Measurements from ENCODE around the gene IGHMBP2. TPM values are rescaled to one million over a fixed set of nuclear protein-coding genes. Genes with fewer than 3 reads are reported as not detected.

Gene IGHMBP2
- total and polyA plus RNA-seq, 7 donors: 5.4 to 41.3 (median 15.7) TPM

DNA sequence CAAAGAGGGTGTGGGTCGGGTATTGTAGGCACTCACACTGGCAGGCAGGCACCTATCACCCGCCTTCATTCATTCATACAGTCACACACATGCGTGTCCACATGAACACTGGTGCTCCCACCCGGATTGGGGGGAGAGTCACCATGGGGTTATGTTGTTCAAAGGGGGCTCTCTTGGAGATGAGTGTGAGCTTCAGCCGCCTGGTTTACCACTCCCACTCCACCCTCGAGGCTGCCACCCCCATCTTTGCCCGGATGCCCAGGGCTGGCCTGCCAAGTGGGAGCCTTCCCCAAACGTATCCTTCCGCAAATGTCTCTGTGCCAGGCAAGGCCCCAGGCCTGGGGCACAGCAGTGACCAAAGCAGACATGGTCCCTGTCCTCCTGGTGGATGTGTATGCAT is 54.5 kb downstream of the IGHMBP2 start:
- intact Hi-C loops (cut with DNase I): no loop called here
- no peak overlapping the region for H3K4me3 ChIP-seq
- H3K27ac ChIP-seq: peak overlapping the region in 2 of 4 donors; percentile 85 to 88
- H3K27me3 ChIP-seq: no peaks in the 10 kb centered on the region
- H3K9me3 ChIP-seq: peaks cover 0 to 3% (median 0%) of the 10 kb centered on the region in 4 donors
- 92 to 97% methylated on average over 9 of the region's 9 CpGs for WGBS, 2 donors
- TF ChIP-seq, protein P1, sequence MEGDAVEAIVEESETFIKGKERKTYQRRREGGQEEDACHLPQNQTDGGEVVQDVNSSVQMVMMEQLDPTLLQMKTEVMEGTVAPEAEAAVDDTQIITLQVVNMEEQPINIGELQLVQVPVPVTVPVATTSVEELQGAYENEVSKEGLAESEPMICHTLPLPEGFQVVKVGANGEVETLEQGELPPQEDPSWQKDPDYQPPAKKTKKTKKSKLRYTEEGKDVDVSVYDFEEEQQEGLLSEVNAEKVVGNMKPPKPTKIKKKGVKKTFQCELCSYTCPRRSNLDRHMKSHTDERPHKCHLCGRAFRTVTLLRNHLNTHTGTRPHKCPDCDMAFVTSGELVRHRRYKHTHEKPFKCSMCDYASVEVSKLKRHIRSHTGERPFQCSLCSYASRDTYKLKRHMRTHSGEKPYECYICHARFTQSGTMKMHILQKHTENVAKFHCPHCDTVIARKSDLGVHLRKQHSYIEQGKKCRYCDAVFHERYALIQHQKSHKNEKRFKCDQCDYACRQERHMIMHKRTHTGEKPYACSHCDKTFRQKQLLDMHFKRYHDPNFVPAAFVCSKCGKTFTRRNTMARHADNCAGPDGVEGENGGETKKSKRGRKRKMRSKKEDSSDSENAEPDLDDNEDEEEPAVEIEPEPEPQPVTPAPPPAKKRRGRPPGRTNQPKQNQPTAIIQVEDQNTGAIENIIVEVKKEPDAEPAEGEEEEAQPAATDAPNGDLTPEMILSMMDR (IDR thresholded peaks at IDR 0.05): no peak
- TF ChIP-seq POLR2A (IDR thresholded peaks at IDR 0.05) (no peak), POLR2AphosphoS5 (IDR thresholded peaks at IDR 0.05) (no peak), EP300 (IDR thresholded peaks at IDR 0.05) (no peak)
- H3K4me1 ChIP-seq: peaks cover 2 to 29% (median 26%) of the 10 kb centered on the region in 4 donors
- H3K36me3 ChIP-seq: no peaks in the 10 kb centered on the region
- no peak for DNase-seq

DNA sequence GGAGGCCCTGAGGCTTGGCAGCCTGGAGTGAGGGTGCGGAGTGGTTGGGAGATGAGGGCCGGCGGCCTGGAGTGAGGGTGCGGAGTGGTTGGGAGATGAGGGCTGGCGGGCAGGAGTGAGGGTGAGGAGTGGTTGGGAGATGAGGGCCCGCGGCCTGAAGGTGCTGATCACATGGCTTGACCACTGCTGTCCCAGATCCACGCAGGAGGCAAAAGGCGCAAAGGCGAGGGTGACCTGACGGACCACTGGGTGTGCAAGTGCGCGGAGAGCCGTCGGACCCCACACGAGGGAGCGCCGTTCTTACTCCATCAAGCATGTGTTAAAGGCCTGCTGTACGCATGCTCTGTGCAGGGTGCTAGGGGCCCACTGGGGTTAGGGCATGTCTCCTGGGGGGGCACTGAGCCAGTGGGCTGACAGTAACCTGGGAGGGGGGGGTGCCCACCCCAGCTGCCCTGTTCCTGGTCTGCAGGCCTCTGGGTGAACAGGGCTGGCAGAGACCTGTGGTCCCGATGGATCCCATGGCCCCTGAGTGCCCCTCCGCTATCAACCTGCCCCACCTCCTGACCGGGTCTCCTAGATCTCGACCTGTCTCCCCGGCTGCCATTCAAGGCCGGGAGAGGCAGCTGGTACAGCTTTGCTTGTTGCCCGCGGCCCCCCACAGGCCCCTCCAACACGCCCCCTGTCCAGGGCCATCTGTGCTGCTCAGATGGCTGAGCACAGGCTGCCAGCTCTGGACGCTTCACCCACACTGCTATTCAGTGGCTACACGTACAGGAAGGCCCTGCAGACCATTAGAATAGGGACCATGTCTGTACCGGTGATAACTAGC is 56.0 kb downstream of the IGHMBP2 start:
- TF ChIP-seq, protein P1 (IDR thresholded peaks at IDR 0.05): no peak
- TF ChIP-seq POLR2A (IDR thresholded peaks at IDR 0.05): no peak
- no peak for TF ChIP-seq EP300 (IDR thresholded peaks at IDR 0.05)
- intact Hi-C loops (cut with DNase I): no loop called here
- Histone ChIP-seq H3K9me3 (peaks cover 0 to 3% (median 0%) of the 10 kb centered on the region in 4 donors), H3K4me1 (peaks cover 2 to 23% (median 21%) of the 10 kb centered on the region in 4 donors), H3K36me3 (no peaks in the 10 kb centered on the region), H3K4me3 (no peak overlapping the region), H3K27ac (peak overlapping the region in 2 of 4 donors; percentile 31 to 55), H3K27me3 (no peaks in the 10 kb centered on the region)
- 92 to 93% methylated on average over 31 of the region's 31 CpGs for WGBS, 2 donors
- DNase-seq: no peak

DNA sequence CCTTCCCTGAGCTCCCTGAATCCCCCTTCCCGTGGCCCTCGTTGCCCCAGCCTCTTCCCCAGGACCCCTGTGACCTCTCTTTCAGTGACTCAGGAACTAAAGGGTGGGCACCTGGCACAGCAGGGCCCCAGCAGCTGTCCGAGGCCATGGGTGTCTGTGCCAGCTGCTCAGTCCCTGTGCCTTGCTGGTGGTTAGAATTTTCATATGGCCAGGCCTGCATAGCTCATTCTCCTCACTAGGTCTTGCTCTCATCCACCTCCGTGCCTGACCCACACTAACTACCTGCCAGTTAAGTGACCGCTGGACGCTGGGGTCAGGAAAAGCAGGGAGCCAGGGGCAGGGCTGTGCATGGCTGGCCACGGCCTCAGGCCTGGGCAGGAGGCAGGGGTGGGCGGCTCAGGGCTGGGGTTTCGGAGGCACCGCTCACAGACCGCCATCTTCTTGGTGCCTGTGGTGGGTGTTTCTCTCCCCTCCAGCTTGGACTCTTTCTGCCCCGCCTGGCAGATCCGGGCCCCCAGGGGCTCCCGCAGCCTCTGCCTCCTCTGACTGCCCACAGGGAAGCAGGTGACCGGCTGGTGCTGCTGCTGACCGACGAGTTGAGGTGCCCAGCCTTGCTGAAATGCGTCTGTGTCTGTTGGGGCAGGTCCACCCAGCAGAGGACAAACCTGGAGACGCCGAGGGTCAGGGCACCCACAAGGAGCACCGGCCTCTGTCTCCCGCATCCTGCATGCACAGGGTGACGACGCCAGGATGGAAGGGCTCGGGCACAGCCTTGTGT is 56.8 kb downstream of the IGHMBP2 start:
- H3K36me3 ChIP-seq: no peaks in the 10 kb centered on the region
- peak; percentile 60 for DNase-seq
- H3K4me1 ChIP-seq: peaks cover 0 to 15% (median 13%) of the 10 kb centered on the region in 4 donors
- H3K9me3 ChIP-seq: peaks cover 0 to 3% (median 0%) of the 10 kb centered on the region in 4 donors
- H3K4me3 ChIP-seq: no peak overlapping the region
- 90 to 93% methylated on average over 25 of the region's 25 CpGs for WGBS, 2 donors
- peak overlapping the region in 2 of 4 donors; percentile 31 to 55 for H3K27ac ChIP-seq
- H3K27me3 ChIP-seq: no peaks in the 10 kb centered on the region
- TF ChIP-seq POLR2AphosphoS5 (IDR thresholded peaks at IDR 0.05) (no peak), EP300 (IDR thresholded peaks at IDR 0.05) (no peak), POLR2A (IDR thresholded peaks at IDR 0.05) (no peak)
- TF ChIP-seq, protein P1 (IDR thresholded peaks at IDR 0.05): no peak
- intact Hi-C loops (cut with DNase I): no loop called here

DNA sequence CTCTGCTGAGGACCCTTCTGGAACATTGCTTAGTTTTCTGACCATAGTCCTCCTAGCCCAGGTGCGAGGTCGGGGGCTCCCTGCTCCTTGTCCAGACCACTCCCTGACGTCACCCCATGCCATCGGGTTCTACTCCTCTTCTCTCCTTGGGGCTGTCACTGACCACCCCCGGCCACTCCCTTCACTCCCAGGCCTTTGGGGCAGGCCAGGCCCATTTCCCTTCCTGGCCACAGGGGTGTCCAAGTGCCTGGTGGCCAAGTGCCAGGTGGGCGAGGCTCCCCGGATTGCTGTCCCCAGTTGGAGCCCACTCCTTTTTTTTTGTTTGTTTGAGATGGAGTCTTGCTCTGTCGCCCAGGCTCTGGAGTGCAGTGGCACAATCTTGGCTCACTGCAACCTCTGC is 57.6 kb downstream of the IGHMBP2 start:
- WGBS, 2 donors: 59 to 75% methylated on average over 8 of the region's 8 CpGs
- intact Hi-C loops (cut with DNase I): no loop called here
- H3K27ac ChIP-seq: no peak overlapping the region

More for the DNA sequence above, 57.6 kb downstream of the IGHMBP2 start:
- Histone ChIP-seq H3K36me3 (no peaks in the 10 kb centered on the region), H3K27me3 (no peaks in the 10 kb centered on the region), H3K4me1 (peaks cover 0 to 10% (median 8%) of the 10 kb centered on the region in 4 donors), H3K9me3 (peaks cover 0 to 3% (median 0%) of the 10 kb centered on the region in 4 donors), H3K4me3 (no peak overlapping the region)
- no peak for TF ChIP-seq EP300 (IDR thresholded peaks at IDR 0.05)
- no peak for TF ChIP-seq POLR2AphosphoS5 (IDR thresholded peaks at IDR 0.05)
- TF ChIP-seq POLR2A (IDR thresholded peaks at IDR 0.05): no peak
- TF ChIP-seq, protein P1 (IDR thresholded peaks at IDR 0.05): no peak
- peak; percentile 57 for DNase-seq

Measured in sigmoid colon (tissue), 7 donors.